WTC11 (cell line): ENCODE results near the gene NCOA6. TPM values are rescaled to one million over a fixed set of nuclear protein-coding genes. Genes with fewer than 3 reads are reported as not detected.

ENCODE experiments used
- ATAC-seq: fragments of 200-7000 bp; cut with Tn5 transposase; 2 replicates; pipeline ENCODE4 v1.10.0; 2021; ENCODE audit warnings: mild to moderate bottlenecking, moderate library complexity
- CTCF ChIA-PET: fragments of 300-600 bp; sonication (Branson Sonifier 250); formaldehyde crosslinking; loops from one replicate; lab custom pipeline; 2021; ENCODE audit warnings: antibody characterized with exemption; lab: Charles Lee
- POLR2A ChIA-PET: fragments of 350-600 bp; sonication (Branson Sonifier 250); formaldehyde crosslinking; loops from one replicate; lab custom pipeline; 2021; ENCODE audit warnings: antibody characterized with exemption; lab: Charles Lee
- DNase-seq: peaks from one replicate; pipeline ENCODE4 v3.0.0; 2021; ENCODE audit warnings: low spot score
- H3K27ac Mint-ChIP-seq: 2 replicates; pipeline ENCODE4 v1.8.0; 2021; ENCODE audit warnings: mixed read lengths
- H3K27me3 Mint-ChIP-seq: 2 replicates; pipeline ENCODE4 v1.8.0; 2021; ENCODE audit warnings: low read depth, mild to moderate bottlenecking, moderate library complexity, mixed read lengths
- H3K36me3 Mint-ChIP-seq: 2 replicates; pipeline ENCODE4 v1.8.0; 2021; ENCODE audit warnings: mixed read lengths
- H3K4me1 Mint-ChIP-seq: 2 replicates; pipeline ENCODE4 v1.8.0; 2022; ENCODE audit warnings: mixed read lengths
- H3K4me3 Mint-ChIP-seq: 2 replicates; pipeline ENCODE4 v1.8.0; 2021; ENCODE audit warnings: mild to moderate bottlenecking, moderate library complexity, mixed read lengths
- H3K9me3 Mint-ChIP-seq: 2 replicates; pipeline ENCODE4 v1.8.0; 2021; ENCODE audit warnings: mixed read lengths
- CDX4 ChIP-seq: fragments of 250-450 bp; sonication (Bioruptor Pico); IDR thresholded peaks from 2 replicates; pipeline ENCODE4 v1.9.0; 2021; ENCODE audit warnings: moderate library complexity, mild to moderate bottlenecking, inconsistent platforms, borderline replicate concordance
- ERG ChIP-seq: fragments of 250-450 bp; sonication (Bioruptor Pico); IDR thresholded peaks from 2 replicates; pipeline ENCODE4 v1.8.0; 2021; ENCODE audit warnings: mild to moderate bottlenecking
- HMGA2 ChIP-seq: fragments of 250-450 bp; sonication (Bioruptor Pico); IDR thresholded peaks from 2 replicates; pipeline ENCODE4 v1.4.0; 2021; ENCODE audit warnings: mild to moderate bottlenecking, moderate library complexity
- KAT7 ChIP-seq: sonication (generic); formaldehyde crosslinking; IDR thresholded peaks from 2 replicates; pipeline ENCODE4 v1.8.1; 2023; ENCODE audit warnings: missing genetic modification reagents, mild to moderate bottlenecking, borderline replicate concordance
- OVOL2 ChIP-seq: fragments of 250-450 bp; sonication (Bioruptor Pico); IDR thresholded peaks from 2 replicates; pipeline ENCODE4 v1.9.0; 2021; ENCODE audit warnings: mild to moderate bottlenecking, borderline replicate concordance
- PREB ChIP-seq: sonication (generic); formaldehyde crosslinking; IDR thresholded peaks from 2 replicates; pipeline ENCODE4 v1.8.1; 2022; ENCODE audit warnings: mild to moderate bottlenecking, missing genetic modification reagents, moderate library complexity, borderline replicate concordance
- SP1 ChIP-seq: sonication (generic); formaldehyde crosslinking; conservative IDR thresholded peaks from 2 replicates; pipeline ENCODE4 v1.8.1; 2022; ENCODE audit warnings: missing genetic modification reagents
- STAT6 ChIP-seq: sonication (generic); formaldehyde crosslinking; conservative IDR thresholded peaks from 2 replicates; pipeline ENCODE4 v1.8.1; 2023; ENCODE audit warnings: mild to moderate bottlenecking, low read depth, missing genetic modification reagents, moderate library complexity
- total RNA-seq: library from RNA; stranded (reverse); gene quantifications from 3 replicates; pipeline ENCODE4 v1.2.3, GENCODE V29; 2021
- TF ChIP-seq, protein P1 (sequence below): sonication (generic); formaldehyde crosslinking; IDR thresholded peaks from 2 replicates; pipeline ENCODE4 v1.8.0; 2022; ENCODE audit warnings: mild to moderate bottlenecking, missing genetic modification reagents
- TF ChIP-seq, protein P2 (sequence below): sonication (generic); formaldehyde crosslinking; IDR thresholded peaks from 2 replicates; pipeline ENCODE4 v1.8.0; 2023; ENCODE audit warnings: missing genetic modification reagents
- TF ChIP-seq, protein P3 (sequence below): fragments of 250-450 bp; sonication (Bioruptor Pico); IDR thresholded peaks from 2 replicates; pipeline ENCODE4 v2.1.2; 2022; ENCODE audit warnings: mild to moderate bottlenecking, moderate library complexity
- TF ChIP-seq, protein P4 (sequence below): fragments of 250-450 bp; sonication (Bioruptor Pico); IDR thresholded peaks from 2 replicates; pipeline ENCODE4 v1.9.0; 2021; ENCODE audit warnings: mild to moderate bottlenecking
- TF ChIP-seq, protein P5 (sequence below): sonication (generic); formaldehyde crosslinking; IDR thresholded peaks from 2 replicates; pipeline ENCODE4 v1.8.0; 2023; ENCODE audit warnings: mild to moderate bottlenecking, missing genetic modification reagents
- TF ChIP-seq, protein P6 (sequence below): sonication (generic); formaldehyde crosslinking; IDR thresholded peaks from 2 replicates; pipeline ENCODE4 v1.8.0; 2023; ENCODE audit warnings: missing genetic modification reagents, mild to moderate bottlenecking, borderline replicate concordance

NCOA6 gene
- total RNA-seq, 1 experiment from 2014 or later, result 10.1 TPM

GRCh38 chr20:34774449-34774848, 51.0 kb downstream of the NCOA6 start (continued):
- TF ChIP-seq, protein P1, sequence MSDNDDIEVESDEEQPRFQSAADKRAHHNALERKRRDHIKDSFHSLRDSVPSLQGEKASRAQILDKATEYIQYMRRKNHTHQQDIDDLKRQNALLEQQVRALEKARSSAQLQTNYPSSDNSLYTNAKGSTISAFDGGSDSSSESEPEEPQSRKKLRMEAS, result no peak
- TF ChIP-seq, protein P2, sequence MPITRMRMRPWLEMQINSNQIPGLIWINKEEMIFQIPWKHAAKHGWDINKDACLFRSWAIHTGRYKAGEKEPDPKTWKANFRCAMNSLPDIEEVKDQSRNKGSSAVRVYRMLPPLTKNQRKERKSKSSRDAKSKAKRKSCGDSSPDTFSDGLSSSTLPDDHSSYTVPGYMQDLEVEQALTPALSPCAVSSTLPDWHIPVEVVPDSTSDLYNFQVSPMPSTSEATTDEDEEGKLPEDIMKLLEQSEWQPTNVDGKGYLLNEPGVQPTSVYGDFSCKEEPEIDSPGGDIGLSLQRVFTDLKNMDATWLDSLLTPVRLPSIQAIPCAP, result no peak
- TF ChIP-seq HMGA2 (CRISPR knock-in tag) (no peak), KAT7 (CRISPR knock-in tag) (no peak)
- TF ChIP-seq, protein P3, sequence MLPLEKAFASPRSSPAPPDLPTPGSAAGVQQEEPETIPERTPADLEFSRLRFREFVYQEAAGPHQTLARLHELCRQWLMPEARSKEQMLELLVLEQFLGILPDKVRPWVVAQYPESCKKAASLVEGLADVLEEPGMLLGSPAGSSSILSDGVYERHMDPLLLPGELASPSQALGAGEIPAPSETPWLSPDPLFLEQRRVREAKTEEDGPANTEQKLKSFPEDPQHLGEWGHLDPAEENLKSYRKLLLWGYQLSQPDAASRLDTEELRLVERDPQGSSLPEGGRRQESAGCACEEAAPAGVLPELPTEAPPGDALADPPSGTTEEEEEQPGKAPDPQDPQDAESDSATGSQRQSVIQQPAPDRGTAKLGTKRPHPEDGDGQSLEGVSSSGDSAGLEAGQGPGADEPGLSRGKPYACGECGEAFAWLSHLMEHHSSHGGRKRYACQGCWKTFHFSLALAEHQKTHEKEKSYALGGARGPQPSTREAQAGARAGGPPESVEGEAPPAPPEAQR (CRISPR knock-in tag), result no peak

DNA sequence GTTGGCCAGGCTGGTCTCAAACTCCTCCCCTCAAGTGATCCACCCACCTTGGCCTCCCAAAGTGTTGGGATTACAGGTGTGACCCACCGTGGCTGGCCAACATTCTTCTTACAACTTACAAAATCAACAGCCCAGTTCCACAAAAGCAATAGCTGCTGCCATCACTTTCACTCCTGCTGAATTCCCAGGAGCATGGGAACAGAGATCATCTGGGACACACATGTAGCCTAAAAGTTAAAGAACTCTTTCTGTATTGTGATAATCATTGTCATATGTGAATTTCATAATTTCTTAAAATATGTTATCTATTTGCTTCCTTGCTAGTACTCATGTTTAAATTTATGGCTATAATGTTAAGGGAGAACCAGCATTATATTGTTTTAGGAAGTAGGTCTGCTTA, 51.7 kb downstream of the NCOA6 start:
- POLR2A ChIA-PET, result no interaction called here
- ATAC-seq (no peak), DNase-seq (no peak)
- no peaks in the 10 kb centered on the region for H3K9me3 Mint-ChIP-seq
- H3K36me3 Mint-ChIP-seq, result no peaks in the 10 kb centered on the region
- TF ChIP-seq CDX4 (CRISPR knock-in tag), result no peak
- TF ChIP-seq, protein P4, sequence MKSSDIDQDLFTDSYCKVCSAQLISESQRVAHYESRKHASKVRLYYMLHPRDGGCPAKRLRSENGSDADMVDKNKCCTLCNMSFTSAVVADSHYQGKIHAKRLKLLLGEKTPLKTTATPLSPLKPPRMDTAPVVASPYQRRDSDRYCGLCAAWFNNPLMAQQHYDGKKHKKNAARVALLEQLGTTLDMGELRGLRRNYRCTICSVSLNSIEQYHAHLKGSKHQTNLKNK (CRISPR knock-in tag), result no peak
- TF ChIP-seq OVOL2 (CRISPR knock-in tag), result no peak
- no peak for TF ChIP-seq SP1
- TF ChIP-seq, protein P5, sequence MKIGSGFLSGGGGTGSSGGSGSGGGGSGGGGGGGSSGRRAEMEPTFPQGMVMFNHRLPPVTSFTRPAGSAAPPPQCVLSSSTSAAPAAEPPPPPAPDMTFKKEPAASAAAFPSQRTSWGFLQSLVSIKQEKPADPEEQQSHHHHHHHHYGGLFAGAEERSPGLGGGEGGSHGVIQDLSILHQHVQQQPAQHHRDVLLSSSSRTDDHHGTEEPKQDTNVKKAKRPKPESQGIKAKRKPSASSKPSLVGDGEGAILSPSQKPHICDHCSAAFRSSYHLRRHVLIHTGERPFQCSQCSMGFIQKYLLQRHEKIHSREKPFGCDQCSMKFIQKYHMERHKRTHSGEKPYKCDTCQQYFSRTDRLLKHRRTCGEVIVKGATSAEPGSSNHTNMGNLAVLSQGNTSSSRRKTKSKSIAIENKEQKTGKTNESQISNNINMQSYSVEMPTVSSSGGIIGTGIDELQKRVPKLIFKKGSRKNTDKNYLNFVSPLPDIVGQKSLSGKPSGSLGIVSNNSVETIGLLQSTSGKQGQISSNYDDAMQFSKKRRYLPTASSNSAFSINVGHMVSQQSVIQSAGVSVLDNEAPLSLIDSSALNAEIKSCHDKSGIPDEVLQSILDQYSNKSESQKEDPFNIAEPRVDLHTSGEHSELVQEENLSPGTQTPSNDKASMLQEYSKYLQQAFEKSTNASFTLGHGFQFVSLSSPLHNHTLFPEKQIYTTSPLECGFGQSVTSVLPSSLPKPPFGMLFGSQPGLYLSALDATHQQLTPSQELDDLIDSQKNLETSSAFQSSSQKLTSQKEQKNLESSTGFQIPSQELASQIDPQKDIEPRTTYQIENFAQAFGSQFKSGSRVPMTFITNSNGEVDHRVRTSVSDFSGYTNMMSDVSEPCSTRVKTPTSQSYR (CRISPR knock-in tag), result no peak
- no peak for TF ChIP-seq PREB (CRISPR knock-in tag)
- TF ChIP-seq STAT6 (CRISPR knock-in tag), result no peak
- TF ChIP-seq, protein P6, sequence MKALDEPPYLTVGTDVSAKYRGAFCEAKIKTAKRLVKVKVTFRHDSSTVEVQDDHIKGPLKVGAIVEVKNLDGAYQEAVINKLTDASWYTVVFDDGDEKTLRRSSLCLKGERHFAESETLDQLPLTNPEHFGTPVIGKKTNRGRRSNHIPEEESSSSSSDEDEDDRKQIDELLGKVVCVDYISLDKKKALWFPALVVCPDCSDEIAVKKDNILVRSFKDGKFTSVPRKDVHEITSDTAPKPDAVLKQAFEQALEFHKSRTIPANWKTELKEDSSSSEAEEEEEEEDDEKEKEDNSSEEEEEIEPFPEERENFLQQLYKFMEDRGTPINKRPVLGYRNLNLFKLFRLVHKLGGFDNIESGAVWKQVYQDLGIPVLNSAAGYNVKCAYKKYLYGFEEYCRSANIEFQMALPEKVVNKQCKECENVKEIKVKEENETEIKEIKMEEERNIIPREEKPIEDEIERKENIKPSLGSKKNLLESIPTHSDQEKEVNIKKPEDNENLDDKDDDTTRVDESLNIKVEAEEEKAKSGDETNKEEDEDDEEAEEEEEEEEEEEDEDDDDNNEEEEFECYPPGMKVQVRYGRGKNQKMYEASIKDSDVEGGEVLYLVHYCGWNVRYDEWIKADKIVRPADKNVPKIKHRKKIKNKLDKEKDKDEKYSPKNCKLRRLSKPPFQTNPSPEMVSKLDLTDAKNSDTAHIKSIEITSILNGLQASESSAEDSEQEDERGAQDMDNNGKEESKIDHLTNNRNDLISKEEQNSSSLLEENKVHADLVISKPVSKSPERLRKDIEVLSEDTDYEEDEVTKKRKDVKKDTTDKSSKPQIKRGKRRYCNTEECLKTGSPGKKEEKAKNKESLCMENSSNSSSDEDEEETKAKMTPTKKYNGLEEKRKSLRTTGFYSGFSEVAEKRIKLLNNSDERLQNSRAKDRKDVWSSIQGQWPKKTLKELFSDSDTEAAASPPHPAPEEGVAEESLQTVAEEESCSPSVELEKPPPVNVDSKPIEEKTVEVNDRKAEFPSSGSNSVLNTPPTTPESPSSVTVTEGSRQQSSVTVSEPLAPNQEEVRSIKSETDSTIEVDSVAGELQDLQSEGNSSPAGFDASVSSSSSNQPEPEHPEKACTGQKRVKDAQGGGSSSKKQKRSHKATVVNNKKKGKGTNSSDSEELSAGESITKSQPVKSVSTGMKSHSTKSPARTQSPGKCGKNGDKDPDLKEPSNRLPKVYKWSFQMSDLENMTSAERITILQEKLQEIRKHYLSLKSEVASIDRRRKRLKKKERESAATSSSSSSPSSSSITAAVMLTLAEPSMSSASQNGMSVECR (CRISPR knock-in tag), result no peak
- no peak for TF ChIP-seq ERG
- no peaks in the 10 kb centered on the region for H3K27me3 Mint-ChIP-seq
- CTCF ChIA-PET, result no interaction called here
- H3K27ac Mint-ChIP-seq, result no peak overlapping the region
- H3K4me1 Mint-ChIP-seq, result no peaks in the 10 kb centered on the region
- H3K4me3 Mint-ChIP-seq, result no peak overlapping the region
